ENCODE measurements around the gene ZCCHC10. TPM values are rescaled to one million over a fixed set of nuclear protein-coding genes. Genes with fewer than 3 reads are reported as not detected.

Gene ZCCHC10
- total RNA-seq, 4 donors from 2014 or later: 10.1 to 22.0 (median 19.1) TPM

DNA sequence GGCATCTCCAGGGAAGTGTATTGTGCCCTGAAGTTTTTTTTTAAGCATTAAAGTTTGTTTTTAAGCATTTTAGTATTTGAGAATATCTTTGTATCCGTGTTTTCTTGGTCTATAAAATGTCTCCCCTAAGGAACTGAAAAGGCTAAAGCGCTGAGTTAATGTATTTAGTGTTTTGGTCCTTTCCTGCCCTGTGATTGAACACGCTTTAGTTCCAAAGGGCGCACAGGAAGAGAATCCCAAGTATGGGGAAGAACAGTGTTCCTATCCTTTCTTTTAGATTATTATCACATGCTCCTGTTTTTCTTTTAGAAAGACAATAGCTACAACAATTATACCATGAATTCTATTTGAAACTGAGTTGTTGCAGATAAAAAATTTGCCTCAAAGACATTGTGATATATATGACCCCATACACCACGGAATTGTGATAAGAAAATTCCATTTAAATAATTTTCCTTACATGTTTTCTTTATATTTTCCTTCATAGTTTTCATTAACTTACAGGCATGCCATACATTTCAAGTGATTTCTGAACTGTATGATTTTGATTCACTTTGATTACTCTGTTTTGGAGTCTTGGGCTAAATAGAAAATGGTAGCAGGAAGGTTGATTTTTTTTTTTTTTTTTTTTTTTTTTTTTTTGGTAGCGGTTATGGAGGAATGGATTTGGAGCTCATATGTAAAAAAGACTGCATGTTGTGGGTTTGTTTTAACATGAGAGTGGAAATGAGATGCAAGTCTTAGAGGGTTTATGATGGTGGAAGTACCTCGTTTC is 28.5 kb upstream of the ZCCHC10 start:
- Histone ChIP-seq H3K4me1 (peaks cover 38% of the 10 kb centered on the region), H3K9me3 (no peaks in the 10 kb centered on the region), H3K27ac (no peak overlapping the region), H3K36me3 (no peaks in the 10 kb centered on the region), H3K4me3 (no peak overlapping the region), H3K27me3 (no peaks in the 10 kb centered on the region)
- 92% methylated on average over 7 of the region's 7 CpGs for WGBS
- TF ChIP-seq POLR2AphosphoS5 (IDR thresholded peaks at IDR 0.05) (no peak), POLR2A (IDR thresholded peaks at IDR 0.05) (no peak), EP300 (IDR thresholded peaks at IDR 0.05) (no peak)
- DNase-seq (ENCODE audit: low spot score in 2 of 2): no peak

DNA sequence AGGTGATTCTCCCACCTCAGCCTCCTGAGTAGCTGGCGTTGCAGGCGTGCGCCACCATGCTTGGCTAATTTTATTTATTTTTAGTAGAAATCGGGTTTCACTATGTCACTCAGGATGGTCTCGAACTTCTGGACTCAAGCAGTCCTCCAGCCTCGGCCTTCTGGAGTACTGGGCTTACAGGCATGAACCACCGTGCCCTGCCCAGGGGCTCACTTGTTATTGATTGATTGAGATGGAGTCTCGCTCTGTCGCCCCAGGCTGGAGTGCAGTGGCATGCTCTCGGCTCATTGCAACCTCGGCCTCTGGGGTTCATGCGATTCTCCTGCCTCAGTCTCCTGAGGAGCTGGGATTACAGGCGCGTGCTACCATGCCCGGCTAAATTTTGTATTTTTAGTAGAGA is 27.1 kb upstream of the ZCCHC10 start:
- Histone ChIP-seq H3K4me1 (peaks cover 38% of the 10 kb centered on the region), H3K27me3 (no peaks in the 10 kb centered on the region), H3K27ac (no peak overlapping the region), H3K36me3 (no peaks in the 10 kb centered on the region), H3K4me3 (peak overlapping the region; percentile 82), H3K9me3 (no peaks in the 10 kb centered on the region)
- no peak for DNase-seq (ENCODE audit: low spot score in 2 of 2)
- 95% methylated on average over 10 of the region's 15 CpGs for WGBS
- TF ChIP-seq POLR2A (IDR thresholded peaks at IDR 0.05) (no peak), EP300 (IDR thresholded peaks at IDR 0.05) (no peak), POLR2AphosphoS5 (IDR thresholded peaks at IDR 0.05) (no peak)
- TF ChIP-seq, protein P1, sequence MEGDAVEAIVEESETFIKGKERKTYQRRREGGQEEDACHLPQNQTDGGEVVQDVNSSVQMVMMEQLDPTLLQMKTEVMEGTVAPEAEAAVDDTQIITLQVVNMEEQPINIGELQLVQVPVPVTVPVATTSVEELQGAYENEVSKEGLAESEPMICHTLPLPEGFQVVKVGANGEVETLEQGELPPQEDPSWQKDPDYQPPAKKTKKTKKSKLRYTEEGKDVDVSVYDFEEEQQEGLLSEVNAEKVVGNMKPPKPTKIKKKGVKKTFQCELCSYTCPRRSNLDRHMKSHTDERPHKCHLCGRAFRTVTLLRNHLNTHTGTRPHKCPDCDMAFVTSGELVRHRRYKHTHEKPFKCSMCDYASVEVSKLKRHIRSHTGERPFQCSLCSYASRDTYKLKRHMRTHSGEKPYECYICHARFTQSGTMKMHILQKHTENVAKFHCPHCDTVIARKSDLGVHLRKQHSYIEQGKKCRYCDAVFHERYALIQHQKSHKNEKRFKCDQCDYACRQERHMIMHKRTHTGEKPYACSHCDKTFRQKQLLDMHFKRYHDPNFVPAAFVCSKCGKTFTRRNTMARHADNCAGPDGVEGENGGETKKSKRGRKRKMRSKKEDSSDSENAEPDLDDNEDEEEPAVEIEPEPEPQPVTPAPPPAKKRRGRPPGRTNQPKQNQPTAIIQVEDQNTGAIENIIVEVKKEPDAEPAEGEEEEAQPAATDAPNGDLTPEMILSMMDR (IDR thresholded peaks at IDR 0.05): no peak

DNA sequence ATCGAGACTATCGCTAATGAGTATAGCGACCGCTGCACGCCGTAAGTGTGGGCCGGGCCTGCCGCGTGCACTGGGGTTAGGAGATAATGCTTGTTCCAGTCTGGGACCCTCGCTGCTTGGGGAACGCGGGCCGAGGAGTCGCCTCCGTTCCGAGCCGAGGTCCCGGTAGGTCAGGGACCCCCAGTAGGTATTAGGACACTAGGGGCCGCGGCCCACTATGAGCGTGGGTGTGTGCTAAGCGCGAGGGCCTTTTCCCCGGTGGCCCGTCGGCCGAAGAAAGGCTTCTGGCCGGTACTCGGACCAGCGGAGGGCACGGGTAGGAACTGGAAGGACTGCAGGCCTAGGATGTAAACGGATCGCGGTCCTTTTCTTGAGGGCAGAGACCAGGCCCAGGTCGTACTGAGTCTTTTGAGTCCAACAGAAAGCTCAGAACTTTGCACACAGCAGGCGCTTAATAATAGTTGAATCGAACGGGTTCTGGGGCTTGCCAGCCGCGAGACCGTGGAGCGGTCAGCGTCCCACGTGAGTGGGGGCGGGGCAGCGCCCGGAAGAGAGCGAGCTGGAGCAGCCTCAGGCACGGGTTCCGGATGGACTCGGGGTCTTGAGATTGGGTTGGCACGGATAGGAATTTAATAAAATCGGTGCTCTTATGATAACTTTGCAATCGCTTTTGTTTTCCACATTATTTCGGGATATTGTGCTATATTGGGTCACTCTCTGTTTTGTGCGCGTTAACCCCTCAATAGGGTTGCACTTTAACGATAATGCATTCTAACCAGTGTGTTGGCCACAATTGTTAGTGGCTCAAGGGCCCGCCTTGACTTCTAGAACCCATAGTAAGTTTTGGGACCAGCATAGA is 26.2 kb upstream of the ZCCHC10 start:
- WGBS: 2% methylated on average over 42 of the region's 59 CpGs
- peaks cover 32% of the 10 kb centered on the region for H3K4me1 ChIP-seq
- peak; percentile 69 to 83 for DNase-seq (ENCODE audit: low spot score in 2 of 2)

DNA sequence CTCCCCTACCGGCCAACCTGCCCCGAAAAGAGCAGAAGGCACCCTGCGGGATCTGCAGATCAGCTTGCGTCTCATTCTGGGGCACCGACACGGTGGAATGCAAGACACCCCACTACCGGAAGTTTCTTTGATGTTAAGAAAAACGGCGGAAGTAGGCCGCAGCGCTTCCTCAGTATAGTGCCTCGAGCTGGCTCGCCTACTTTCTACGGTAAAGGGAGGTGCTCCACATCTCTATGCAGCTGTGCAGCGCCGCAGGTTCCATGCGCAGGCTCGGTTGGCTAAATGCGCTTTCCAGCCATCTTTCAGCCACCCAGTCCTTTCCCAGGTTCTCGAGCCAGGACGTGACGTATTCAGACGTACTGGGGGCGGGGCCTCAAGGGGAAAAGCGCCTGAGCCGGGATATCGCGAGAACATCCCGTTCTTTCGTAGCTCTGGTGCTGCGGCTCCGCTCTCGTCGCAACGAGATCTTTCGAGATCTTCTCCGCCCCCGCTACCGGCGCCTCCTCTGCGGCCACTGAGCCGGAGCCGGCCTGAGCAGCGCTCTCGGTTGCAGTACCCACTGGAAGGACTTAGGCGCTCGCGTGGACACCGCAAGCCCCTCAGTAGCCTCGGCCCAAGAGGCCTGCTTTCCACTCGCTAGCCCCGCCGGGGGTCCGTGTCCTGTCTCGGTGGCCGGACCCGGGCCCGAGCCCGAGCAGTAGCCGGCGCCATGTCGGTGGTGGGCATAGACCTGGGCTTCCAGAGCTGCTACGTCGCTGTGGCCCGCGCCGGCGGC is 25.4 kb upstream of the ZCCHC10 start, which contains the start of gene HSPA4:
Gene HSPA4, plus strand, starts transcription at position 472 of the 775 bp plus-strand sequence. Its CDS starts 238 bp downstream, at position 710.
- peak within 1 kb of the TSS; percentile 97 for H3K27ac ChIP-seq
- no peaks in the 10 kb centered on the region for H3K9me3 ChIP-seq
- peak within 1 kb of the TSS; percentile 82 for H3K4me3 ChIP-seq
- H3K36me3 ChIP-seq: no peaks in the 10 kb centered on the region
- no peaks in the 10 kb centered on the region for H3K27me3 ChIP-seq
- DNase-seq (ENCODE audit: low spot score in 2 of 2): peak; percentile 99
- WGBS: 2% methylated on average over 21 of the region's 68 CpGs
- peak; percentile 56 to 80 (median 68) for TF ChIP-seq POLR2AphosphoS5 (IDR thresholded peaks at IDR 0.05)
- TF ChIP-seq POLR2A (IDR thresholded peaks at IDR 0.05): peak; percentile 52 to 91
- TF ChIP-seq, protein P1 (IDR thresholded peaks at IDR 0.05): no peak
- peaks cover 32% of the 10 kb centered on the region for H3K4me1 ChIP-seq

More for the DNA sequence above, 26.2 kb upstream of the ZCCHC10 start:
- H3K27ac ChIP-seq: peak overlapping the region; percentile 97
- H3K9me3 ChIP-seq: no peaks in the 10 kb centered on the region
- H3K4me3 ChIP-seq: peak overlapping the region; percentile 82
- H3K36me3 ChIP-seq: no peaks in the 10 kb centered on the region
- no peaks in the 10 kb centered on the region for H3K27me3 ChIP-seq
- TF ChIP-seq POLR2AphosphoS5 (IDR thresholded peaks at IDR 0.05) (no peak), POLR2A (IDR thresholded peaks at IDR 0.05) (no peak), EP300 (IDR thresholded peaks at IDR 0.05) (no peak)
- TF ChIP-seq, protein P1 (IDR thresholded peaks at IDR 0.05): no peak

DNA sequence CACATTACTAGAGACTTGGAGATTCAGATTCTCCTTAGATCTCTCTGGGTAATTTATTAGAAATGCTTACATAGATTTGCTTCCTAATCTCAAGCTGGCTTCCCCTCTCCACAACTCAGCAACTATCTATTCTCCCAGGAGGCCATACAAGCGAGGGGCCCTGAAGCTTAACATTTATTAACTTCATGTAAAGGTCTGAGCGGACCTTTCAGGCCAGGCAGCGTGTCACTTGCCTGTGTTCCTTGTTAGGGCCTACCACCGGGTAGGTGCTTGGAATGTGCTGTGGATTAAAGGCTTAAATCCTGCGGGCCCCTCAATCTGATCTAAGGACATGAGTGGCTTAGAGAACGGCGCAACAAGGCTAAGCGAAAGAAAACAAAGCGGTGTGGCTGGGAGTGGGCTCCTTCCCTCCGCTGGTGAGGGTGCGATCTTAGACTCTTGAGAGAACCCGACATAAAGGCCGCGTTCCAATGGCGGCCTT is 24.8 kb upstream of the ZCCHC10 start:
- WGBS: 2% methylated on average over 15 of the region's 15 CpGs
- no peaks in the 10 kb centered on the region for H3K9me3 ChIP-seq
- no peaks in the 10 kb centered on the region for H3K27me3 ChIP-seq
- H3K27ac ChIP-seq: peak overlapping the region; percentile 97
- H3K4me3 ChIP-seq: peak overlapping the region; percentile 82
- DNase-seq (ENCODE audit: low spot score in 2 of 2): no peak
- TF ChIP-seq POLR2AphosphoS5 (IDR thresholded peaks at IDR 0.05): no peak
- TF ChIP-seq, protein P1 (IDR thresholded peaks at IDR 0.05): no peak
- H3K4me1 ChIP-seq: peaks cover 32% of the 10 kb centered on the region
- H3K36me3 ChIP-seq: no peaks in the 10 kb centered on the region
